HUDEP-2 (cell line): Measurements from ENCODE around the gene GALNT10.

Experiments used
- DNase-seq, 76 experiments: peaks; one replicate each; lab custom pipeline; 2025; ENCODE audit not compliant: unreplicated experiment in 76 of 76; lab: John Stamatoyannopoulos, UW

Gene GALNT10

DNA sequence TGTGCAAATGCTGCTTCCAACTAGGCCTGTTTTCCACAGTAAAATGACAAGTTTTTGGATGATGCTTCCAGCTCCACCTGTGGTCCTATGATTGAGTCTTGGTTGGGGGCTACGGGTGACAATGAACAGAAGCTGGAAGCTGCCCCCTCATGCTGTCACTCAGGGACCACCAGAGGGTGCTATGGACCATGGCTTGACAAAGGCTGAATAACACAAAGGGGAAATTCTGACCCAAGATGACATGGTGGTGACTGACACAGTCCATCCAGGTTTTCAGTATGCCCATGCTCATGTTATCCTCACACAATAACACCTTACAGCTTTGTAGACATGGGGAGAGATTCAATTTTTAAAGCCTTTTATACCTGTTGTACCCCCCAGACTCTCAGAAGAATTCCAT is 231.3 kb downstream of the GALNT10 start:
- DNase-seq: peak in 7 of 76 experiments; percentile 2 to 30 (median 9)

DNA sequence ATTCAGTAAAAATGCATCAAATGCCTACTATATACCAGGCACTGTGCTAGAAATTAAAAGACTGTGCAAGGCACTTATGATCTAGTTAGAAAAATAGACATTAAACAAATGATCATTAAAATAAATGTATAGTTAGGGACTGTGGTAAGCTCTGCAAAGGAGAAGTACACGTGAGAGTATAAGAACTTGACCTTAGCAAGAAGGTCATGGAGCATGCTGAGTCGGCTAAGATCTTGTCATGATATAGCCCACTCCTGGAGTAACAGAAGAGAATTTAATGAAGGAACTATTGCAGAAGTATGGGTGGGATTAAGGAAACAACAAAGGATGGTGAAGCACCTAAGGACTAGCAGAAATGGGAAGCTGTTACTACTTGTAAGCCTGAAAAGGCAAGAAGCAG is 231.8 kb downstream of the GALNT10 start:
- DNase-seq: no peak

- no peak for DNase-seq
Measured at GRCh38 chr5:154428208-154428607, 237.7 kb downstream of the GALNT10 start.

- DNase-seq: no peak
Measured at GRCh38 chr5:154429341-154429740, 238.8 kb downstream of the GALNT10 start.

GRCh38 chr5:154430466-154430865 is 239.9 kb downstream of the GALNT10 start:
- DNase-seq: no peak

DNA sequence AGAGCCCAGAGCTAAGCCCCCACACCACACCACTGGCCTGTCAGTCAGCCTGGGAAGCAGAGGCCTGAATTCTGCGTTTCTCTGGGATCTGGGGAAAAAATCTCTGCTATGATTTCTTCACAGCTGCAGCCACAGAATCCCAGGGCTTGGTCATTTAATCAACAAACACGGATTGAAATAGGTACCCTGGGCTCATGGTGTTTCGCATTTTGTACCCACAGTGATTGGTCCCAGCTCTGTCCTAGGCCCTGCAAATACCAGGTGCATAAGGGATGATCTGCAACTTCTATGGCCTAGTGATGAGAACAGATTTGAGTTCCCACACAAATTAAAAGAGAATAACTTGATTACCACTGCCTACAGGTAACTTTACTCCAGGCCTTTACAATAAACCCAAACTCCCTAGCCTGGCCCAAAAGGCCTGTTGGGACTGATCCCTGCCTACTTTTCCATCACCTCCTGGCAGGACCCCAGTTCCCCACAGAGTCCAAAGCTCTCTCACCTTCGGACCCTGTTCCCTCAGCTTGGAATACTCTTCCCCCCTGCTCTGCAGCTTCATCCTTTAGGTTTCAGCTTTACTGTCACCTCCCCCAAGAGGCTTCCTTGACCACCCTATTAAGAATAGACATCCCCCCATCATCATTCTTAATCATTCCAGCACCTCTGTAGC is 240.6 kb downstream of the GALNT10 start:
- no peak for DNase-seq

DNA sequence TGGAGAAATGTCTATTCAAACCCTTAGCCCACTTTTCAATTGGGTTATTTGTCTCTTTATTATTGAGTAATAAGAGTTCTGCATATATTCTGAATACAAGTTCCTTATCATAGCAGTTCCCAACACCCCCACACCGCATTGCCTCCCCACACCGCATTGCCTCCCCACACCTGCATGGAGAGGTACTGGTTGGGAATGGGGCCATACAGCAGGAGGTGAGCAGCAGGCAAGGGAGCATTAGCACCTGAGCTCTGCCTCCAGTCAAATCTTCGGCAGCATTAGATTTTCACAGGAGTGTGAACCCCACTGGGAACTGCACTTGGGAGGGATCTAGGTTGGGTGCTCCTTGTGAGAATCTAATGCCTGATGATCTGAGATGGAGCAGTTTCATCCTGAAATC is 244.7 kb downstream of the GALNT10 start:
- no peak for DNase-seq

- no peak for DNase-seq
Measured at GRCh38 chr5:154437281-154437965, 246.9 kb downstream of the GALNT10 start.

DNA sequence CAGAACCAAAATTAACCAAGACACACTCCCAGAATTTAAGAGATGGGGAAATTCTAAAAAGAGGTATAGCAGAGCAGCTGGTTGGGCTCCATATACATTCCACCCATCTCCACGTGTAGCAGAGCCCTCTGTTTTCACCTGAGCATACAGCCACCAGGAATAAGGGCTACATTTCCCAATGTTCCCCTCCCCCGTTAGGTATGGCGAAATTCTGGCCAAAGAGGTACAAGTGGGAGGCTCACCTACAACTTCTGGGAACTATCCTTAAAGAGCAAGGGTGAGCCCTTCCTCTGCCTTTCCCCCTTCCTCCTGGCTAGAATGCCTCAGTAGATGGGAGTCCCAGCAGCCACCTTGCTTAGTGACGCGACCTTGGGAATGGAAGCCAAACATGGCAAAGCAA is 250.0 kb downstream of the GALNT10 start:
- no peak for DNase-seq

GRCh38 chr5:154442801-154443200 is 252.3 kb downstream of the GALNT10 start:
- DNase-seq: no peak

DNA sequence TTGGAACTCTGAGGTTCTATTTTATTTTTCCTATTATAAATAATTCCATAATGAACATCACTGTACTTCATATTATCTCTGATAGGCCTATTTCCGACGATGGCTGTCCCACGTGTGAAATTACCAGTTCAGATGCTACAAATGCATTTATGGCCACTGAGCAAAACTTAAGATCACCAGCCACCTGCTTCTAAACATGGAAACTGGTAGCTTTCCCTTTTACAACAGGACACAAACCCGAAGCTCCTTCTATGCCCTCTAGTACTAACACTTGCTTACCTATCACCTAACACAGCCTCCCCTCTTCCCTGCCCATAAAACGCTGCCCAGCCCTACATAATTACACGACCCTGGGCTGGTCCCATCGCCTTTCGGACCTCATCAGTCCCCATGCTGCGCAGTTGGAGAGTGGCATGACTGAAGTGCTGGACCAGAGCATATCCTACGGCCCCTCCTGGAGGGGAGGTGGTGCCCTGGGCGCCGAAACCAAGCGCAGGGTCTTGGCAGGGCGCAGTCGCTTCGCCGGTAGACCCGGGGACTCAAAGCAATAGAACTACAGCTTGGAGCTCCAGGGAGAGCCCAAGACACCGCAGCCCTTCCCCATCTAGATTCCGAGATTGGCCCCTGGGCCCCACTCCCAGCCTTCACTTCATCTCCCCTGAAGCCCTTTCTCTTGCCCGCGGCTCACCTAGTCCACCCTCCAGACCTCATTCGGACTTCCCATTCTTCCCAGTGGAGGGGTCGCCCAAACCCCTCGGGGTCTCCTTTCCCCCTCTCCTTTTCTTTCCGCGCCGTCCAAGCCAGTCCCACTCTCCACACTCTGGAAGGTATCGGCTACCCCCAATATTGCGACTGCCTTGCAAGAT is 254.3 kb downstream of the GALNT10 start:
- peak in 9 of 76 experiments; percentile 2 to 33 (median 8) for DNase-seq

- peak in 74 of 76 experiments; percentile 30 to 97 (median 90) for DNase-seq
Measured at GRCh38 chr5:154445422-154446194, 255.1 kb downstream of the GALNT10 start, which contains the start of gene SAP30L. SAP30L (plus strand) TSS chr5:154445997; CDS start chr5:154446605, 608 bp downstream.

- DNase-seq: peak in 11 of 76 experiments; percentile 3 to 33 (median 11)
Measured at GRCh38 chr5:154446195-154447088, 255.9 kb downstream of the GALNT10 start.

DNA sequence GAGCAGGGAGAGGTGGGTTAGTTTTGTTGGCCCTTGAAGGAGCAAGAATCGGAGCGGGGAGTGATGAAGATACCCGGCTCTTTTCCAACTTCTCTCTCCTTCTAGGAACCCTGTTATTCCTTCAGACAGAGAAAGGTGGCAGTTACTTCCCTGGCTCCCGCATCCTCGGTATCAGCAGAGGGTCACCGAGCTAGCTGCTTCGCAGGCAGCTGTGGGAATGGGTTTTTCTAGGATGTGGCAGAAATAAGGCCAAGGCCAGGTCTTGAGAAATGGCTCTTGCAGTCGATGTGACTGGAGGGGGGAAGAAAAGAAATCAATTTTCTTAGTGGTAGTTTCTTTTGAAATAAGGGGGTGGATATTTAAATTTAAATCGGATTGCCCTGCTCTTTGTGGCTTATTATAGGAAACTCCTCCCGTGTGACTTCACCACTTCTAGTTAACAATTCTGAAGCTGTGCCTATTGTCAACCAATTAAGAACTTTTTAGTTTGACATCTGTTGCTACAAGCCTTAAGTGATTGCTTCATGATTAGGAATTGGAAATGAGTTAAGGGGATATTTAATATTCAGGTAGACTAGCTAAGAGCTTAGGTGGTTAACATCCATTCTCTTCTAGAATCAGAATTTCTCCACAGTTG is 256.7 kb downstream of the GALNT10 start:
- no peak for DNase-seq

- no peak for DNase-seq
Measured at GRCh38 chr5:154449786-154450185, 259.3 kb downstream of the GALNT10 start.

DNA sequence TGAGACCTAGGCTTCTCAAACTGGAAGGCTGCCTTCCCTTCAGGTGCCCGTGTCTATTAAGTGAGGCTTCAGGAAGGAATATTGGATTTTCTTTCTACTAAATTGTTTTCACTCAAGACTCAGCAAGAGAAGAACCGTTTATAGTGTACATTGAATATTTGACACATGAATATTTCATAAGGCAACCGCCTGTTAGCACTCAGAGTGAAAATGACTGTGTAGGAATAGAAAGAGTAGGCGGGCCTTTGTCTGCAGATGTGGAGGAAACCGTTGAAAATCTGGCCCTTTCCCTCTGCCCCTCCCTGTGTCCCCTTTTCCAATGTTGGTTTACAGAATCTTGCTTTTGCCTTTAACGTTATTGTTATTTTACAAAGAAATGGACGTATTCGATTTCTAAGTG is 261.4 kb downstream of the GALNT10 start:
- DNase-seq: no peak

DNA sequence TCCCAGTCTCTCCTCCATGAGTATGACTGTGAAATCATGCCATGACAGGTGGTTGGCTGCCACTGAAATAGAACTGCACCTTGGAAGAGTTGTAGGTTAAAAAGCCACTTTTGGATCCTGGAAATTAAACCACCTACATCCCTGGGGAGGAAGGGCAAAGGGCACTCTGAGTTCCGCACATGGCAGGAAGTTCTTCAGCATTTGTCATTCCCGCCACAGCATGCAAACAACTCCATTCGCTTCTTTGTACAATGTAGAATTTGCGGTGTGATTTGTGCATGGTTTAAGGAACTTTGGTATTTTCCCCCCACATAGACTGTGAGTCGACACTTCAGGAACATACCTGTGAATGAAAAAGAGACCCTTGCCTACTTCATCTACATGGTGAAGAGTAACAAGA is 265.1 kb downstream of the GALNT10 start:
- no peak for DNase-seq

DNA sequence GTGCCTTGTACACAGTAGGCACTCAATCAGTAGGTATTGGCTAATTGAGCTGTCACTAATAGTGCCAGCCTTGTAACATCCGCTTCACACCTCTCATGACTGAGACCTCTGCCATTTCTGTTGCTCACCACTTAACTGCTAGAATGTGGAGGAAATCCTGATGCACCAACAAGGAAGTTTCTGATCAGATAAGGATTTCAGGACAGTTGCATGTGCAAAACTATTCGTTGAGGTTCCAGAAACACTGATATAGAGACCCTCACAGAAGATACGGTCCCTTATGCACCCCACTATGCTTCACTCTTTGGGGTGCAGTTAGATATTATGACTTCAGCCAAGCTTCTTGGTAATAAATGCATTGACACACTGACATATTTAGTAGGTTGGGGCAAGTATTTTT is 266.0 kb downstream of the GALNT10 start:
- no peak for DNase-seq

DNA sequence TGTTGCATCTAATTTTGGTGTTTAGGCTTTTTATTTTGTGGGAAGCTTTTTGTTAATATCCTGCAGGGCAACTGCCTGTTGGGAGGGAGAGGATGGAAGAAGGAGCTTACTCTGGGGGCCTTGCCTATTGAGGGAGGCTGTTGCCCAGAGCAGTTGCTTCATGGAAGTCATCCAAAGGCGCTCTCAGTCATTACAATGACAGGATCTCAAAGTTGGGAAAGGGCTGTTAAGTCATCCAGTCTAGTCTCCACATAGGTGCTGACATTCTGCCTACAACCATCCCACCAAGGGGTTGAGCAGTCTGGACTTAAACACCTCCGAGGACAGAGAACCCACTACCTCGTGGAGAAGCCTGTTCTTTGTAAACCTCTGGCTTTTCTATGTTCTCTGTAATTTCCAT is 268.5 kb downstream of the GALNT10 start:
- no peak for DNase-seq
